ENCODE measurements around the gene ELL3. TPM values are rescaled to one million over a fixed set of nuclear protein-coding genes. Genes with fewer than 3 reads are reported as not detected.
A peak's percentile ranks its signal among the peaks of the same experiment; 100 is the strongest.

Gene ELL3
- polyA plus RNA-seq, 3 donors = 3.1 to 3.2 (median 3.2) TPM

- no peak for DNase-seq
These were observed 16.2 kb upstream of the ELL3 start for GRCh38 chr15:43792761-43793476.

- DNase-seq = peak; percentile 100
These were observed 15.4 kb upstream of the ELL3 start, which contains the start of gene SERF2 for GRCh38 chr15:43791993-43792760. TSS of gene SERF2 (plus strand) at chr15:43792320. CDS start at chr15:43792377, 57 bp downstream.

GRCh38 chr15:43789409-43789808 is 12.6 kb upstream of the ELL3 start:
- no peak for DNase-seq

DNA sequence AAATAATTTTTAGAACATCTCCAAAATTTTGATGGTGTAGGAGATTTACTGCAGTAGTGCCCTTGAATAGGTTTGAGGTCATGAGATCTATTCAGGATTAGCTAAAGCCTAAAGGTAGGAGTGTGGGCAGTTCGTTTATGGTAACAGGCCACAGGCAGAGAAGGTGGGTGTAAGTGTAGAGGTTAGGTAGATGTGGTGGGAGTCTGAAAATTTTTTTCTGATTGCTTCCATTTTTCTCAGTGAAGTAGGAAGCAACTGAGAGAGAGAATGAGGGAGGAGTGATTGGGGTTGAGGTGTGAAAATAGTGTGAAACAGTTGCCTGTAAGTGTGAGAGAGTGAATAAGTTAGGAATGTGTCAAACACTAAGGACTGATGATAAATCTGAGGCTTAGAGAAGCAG is 2.2 kb upstream of the ELL3 start:
- DNase-seq = no peak

DNA sequence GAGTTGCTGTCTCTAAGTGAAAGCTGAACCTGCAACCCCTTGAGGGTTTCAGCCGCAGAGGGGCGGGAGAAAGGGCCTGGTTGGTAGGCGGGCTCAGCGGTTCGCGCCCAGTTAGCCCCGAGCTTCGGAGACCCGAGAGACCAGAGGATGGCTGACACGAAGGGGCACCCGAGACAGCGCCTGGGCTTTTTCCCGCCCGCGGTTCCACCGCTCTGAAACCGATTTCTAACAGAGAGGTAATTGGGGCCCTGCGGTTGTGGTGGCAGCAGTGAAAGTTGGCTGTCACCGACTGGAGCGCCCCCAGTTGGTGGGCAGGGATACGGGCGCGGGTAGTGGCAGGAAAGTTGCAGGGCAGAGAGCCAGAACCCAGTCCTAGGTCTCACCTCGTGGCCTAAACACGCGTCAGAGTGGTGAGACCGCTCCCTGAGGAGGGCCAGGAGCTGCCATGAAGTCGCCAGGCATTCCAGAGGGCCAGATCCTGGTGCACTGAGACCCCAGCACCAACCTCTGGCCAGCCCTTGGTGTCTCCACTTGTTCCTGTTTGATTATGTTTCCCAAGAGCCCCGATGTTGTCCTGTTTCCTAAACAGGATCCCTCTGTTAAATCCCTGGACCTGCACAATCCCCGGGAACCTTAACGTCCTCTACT is 625 bp upstream of the ELL3 start:
- DNase-seq = no peak

- no peak for DNase-seq
These were observed 557 bp downstream of the ELL3 start for GRCh38 chr15:43776101-43776717.

- no peak for DNase-seq
These were observed 1.3 kb downstream of the ELL3 start for GRCh38 chr15:43775411-43775965.

DNA sequence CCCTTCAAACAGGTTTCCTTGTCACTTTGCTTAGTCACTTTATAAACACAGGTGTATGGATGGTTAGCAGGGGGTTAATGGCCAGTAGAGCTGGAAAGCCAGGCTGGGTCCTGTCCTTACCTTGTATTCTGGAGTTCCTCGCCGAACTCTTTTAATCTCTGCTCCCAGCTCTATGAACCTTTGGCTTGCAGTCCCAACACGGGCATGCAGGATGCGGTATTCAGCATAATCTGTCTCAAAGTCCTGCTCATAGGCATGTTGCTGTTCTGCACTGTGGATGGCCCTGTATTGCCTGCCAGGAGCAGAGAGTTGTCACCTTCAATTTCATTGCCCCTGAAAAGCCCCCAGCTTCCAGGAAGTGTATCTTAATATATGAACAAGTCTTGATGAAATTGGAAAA is 2.7 kb downstream of the ELL3 start:
- DNase-seq = no peak

- DNase-seq = no peak
These were observed 4.1 kb downstream of the ELL3 start for GRCh38 chr15:43772624-43773023.

DNA sequence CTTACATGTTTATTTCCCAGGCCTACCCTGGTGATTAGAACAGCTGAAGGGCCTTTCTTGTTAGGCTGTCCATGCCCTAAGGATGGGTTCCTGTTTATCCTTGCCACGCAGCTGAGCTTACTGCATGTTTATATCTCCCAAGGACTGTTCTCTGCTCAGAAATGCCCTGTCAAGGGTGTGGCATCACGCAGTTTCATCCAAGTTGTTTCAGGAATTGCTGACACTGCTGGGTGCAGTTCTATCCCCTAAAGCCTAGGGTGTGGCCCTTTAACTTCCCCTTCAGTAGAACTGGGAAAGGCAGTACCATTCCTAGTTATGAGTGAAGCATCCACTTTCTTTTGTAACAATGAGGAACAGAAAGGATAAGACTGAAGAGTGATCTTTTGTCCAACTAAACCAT is 5.0 kb downstream of the ELL3 start:
- no peak for DNase-seq

DNA sequence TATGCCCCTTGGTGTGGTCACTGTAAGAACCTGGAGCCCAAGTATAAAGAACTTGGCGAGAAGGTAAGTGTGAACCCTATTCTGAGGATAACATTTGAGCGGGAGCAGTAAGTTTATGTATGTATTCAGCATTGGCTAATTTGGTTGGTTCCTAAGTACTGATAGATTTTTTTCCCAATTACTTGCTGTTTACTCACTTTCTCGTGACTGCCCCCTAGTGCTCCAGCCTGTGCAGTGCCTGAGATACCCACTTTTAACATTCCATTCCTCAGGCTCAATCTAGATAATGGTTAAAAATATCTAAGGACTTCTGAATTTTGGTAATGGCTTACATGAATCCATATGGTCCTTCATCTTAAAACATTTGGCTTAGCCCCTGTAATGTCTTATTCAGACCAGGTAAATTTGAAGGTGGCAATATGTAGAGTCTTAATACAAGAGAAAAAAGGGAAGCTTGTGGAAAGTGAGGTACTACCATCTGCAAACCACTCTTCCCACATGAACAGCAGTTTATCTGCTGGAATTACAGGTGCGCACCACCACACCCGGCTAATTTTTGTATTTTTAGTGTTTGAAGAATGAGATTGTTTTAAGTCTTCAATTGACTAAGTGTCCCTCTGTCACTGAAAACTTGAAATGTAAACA is 7.1 kb downstream of the ELL3 start:
- DNase-seq = no peak

GRCh38 chr15:43763819-43764446 is 12.8 kb downstream of the ELL3 start:
- DNase-seq = no peak

- DNase-seq = no peak
These were observed 13.9 kb downstream of the ELL3 start for GRCh38 chr15:43762824-43763223.

GRCh38 chr15:43751885-43752284 is 24.9 kb downstream of the ELL3 start:
- DNase-seq = no peak

GRCh38 chr15:43749690-43750345 is 26.9 kb downstream of the ELL3 start:
- no peak for DNase-seq

GRCh38 chr15:43748376-43748775 is 28.4 kb downstream of the ELL3 start:
- DNase-seq = no peak

GRCh38 chr15:43746903-43747309 is 29.9 kb downstream of the ELL3 start:
- DNase-seq = peak; percentile 30

- DNase-seq = peak; percentile 92
These were observed 30.4 kb downstream of the ELL3 start, which contains the start of gene PDIA3 for GRCh38 chr15:43746245-43746902. TSS of gene PDIA3 (plus strand) at chr15:43746438. CDS start at chr15:43746540, 102 bp downstream.

GRCh38 chr15:43735416-43735815 is 41.4 kb downstream of the ELL3 start:
- DNase-seq = no peak
